Mononuclear cell (primary cell): Measurements from ENCODE around the gene CYP2B6. TPM values are rescaled to one million over a fixed set of nuclear protein-coding genes. Genes with fewer than 3 reads are reported as not detected.
"Not testable (repeated sequence)": the region's sequence is repeated elsewhere in the genome, so short reads cannot be mapped to it uniquely, and the experiment has no call there.

ENCODE experiments used
- H3K27me3 ChIP-seq: 2 replicates; pipeline ENCODE4 v1.6.0; 2011; ENCODE audit warnings: low read length, control low read depth; ENCODE audit not compliant: insufficient read depth
- H3K4me1 ChIP-seq: 2 replicates; pipeline ENCODE4 v1.5.1; 2011; ENCODE audit warnings: mild to moderate bottlenecking, low read length, control low read depth; ENCODE audit not compliant: insufficient read depth
- H3K4me3 ChIP-seq: 2 replicates; pipeline ENCODE4 v1.5.1; 2011; ENCODE audit warnings: mild to moderate bottlenecking, low read length, moderate library complexity
- H3K9me3 ChIP-seq: 2 replicates; pipeline ENCODE4 v1.5.1; 2011; ENCODE audit warnings: low read depth, mild to moderate bottlenecking, control low read depth, low read length
- total RNA-seq: library from RNA; depleted of rRNA; stranded (reverse); fragments of >200 nt; gene quantifications from one replicate; pipeline ENCODE4 v1.2.3, GENCODE V29; 2012

CYP2B6 gene
- total RNA-seq, 1 donor = not detected

- Histone ChIP-seq H3K27me3 (peaks cover 7% of the 10 kb centered on the region), H3K4me1 (no peaks in the 10 kb centered on the region), H3K9me3 (no peaks in the 10 kb centered on the region), H3K4me3 (no peak overlapping the region)
These were observed 18.7 kb downstream of the CYP2B6 start for GRCh38 chr19:41009700-41010235.

DNA sequence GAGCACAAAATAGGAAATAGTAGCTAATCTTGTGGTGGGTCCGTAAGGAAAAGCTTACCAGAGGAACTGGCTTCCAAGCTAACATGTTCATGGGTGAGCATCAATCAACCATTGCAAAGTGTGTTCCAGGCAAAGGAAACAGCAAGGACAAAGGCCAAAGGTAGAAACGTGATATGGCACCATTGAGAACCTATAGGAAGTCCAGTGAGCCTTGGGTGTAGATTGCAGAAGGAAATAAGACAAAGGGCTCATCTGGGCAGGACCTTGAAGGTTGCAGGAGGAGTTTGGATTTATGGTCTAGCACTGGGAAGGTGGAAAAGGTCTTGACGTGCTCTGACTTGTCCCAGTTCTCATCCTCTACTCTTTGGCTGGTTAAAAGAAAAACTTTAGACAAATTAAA, 22.3 kb downstream of the CYP2B6 start:
- Histone ChIP-seq H3K4me1 (no peaks in the 10 kb centered on the region), H3K4me3 (no peak overlapping the region), H3K9me3 (no peaks in the 10 kb centered on the region), H3K27me3 (peaks cover 7% of the 10 kb centered on the region)

DNA sequence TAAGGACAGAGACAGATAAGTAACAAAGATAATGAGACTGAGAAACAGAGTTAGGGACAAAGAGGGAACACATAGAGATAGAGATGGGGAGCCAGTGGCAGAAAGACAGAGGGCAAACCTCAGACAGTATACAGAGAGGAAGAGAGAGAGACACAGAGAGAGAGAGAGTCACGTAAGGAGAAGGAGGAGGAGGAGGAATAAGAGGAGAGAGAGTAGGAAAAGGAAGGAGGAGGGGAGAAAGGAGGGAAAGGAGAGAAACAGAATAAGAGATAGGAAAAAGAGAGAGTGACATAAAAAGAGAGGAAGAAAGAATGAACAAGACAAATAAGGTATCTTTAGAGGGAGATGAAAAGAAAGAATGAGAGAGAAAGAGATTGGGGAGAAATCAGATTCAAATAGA, 23.6 kb downstream of the CYP2B6 start:
- no peaks in the 10 kb centered on the region for H3K4me1 ChIP-seq
- H3K4me3 ChIP-seq = no peak overlapping the region
- H3K27me3 ChIP-seq = peaks cover 7% of the 10 kb centered on the region
- no peaks in the 10 kb centered on the region for H3K9me3 ChIP-seq

- Histone ChIP-seq H3K9me3 (no peaks in the 10 kb centered on the region), H3K4me3 (no peak overlapping the region), H3K27me3 (peaks cover 7% of the 10 kb centered on the region), H3K4me1 (no peaks in the 10 kb centered on the region)
These were observed 25.5 kb downstream of the CYP2B6 start for GRCh38 chr19:41016488-41017071.

DNA sequence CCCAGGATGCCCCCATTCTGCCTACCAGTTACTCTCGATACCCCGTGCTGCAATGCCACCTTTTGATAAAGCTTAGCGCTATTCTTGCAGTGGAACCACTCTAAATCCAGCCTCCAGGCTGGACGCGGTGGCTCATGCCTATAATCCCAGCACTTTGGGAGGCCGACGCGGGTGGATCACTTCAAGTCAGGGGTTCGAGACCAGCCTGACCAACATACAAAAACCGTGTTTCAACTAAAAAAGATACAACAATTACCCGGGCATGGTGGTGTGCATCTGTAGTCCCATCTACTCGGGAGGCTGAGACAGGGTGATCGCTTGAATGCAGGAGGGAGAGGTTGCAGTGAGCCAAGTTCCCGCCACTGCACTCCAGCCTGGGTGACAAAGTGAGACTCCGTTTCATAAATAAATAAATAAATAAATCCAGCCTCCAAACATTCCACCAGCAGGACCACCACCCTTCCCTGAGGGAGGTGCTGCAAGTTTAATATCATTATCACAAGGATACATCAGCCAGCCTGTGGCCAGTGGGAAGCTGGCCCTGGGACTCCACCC, 27.7 kb downstream of the CYP2B6 start:
- no peak overlapping the region for H3K4me3 ChIP-seq
- no peaks in the 10 kb centered on the region for H3K9me3 ChIP-seq
- no peaks in the 10 kb centered on the region for H3K4me1 ChIP-seq
- no peaks in the 10 kb centered on the region for H3K27me3 ChIP-seq

GRCh38 chr19:41019346-41019745, 28.3 kb downstream of the CYP2B6 start:
- H3K4me1 ChIP-seq = no peaks in the 10 kb centered on the region
- H3K9me3 ChIP-seq = no peaks in the 10 kb centered on the region
- H3K27me3 ChIP-seq = no peaks in the 10 kb centered on the region
- H3K4me3 ChIP-seq = no peak overlapping the region

DNA sequence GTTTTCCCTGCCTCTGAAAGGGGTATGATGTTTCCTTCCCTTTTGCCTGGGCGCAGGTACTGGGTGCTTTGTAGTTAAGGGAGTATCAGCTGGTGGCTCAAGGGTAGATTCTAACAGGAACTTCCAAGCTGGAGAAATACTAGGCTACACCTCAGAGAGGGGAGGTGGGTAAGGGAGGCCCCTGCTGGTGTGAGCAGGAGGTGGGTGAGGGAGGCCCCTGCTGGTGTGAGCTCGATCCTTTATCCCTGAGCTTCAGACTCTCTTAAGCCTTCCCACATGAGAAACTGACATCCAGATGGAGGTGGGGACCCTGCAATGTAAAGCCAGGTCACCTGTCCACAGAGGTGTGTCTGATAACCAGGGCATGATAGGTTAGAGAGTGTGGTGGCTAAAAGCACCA, 32.1 kb downstream of the CYP2B6 start:
- H3K4me1 ChIP-seq = no peaks in the 10 kb centered on the region
- H3K9me3 ChIP-seq = no peaks in the 10 kb centered on the region
- no peak overlapping the region for H3K4me3 ChIP-seq
- peaks cover 2% of the 10 kb centered on the region for H3K27me3 ChIP-seq

DNA sequence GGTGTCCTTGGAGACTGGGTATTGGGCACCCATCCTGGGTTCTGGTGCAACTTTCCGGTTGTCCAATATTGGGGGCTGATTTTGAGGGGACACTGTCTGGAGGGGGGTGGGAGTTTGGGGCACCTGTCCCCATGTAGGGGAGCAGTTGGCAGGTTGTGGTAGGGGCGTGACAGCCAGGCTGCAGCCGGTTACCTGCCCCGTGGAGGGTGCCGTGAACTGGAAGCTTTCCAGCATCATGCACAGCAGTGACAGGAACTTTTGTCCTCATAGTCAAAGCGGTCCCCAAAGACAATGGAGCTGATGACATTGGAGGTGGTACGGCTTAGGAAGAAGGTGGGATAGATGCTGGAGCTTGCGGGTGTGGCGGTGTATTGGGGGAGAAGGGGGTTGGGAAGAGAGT, 34.3 kb downstream of the CYP2B6 start:
- H3K4me3 ChIP-seq = no peak overlapping the region
- H3K9me3 ChIP-seq = no peaks in the 10 kb centered on the region
- peaks cover 2% of the 10 kb centered on the region for H3K27me3 ChIP-seq
- no peaks in the 10 kb centered on the region for H3K4me1 ChIP-seq

GRCh38 chr19:41025871-41026270, 34.8 kb downstream of the CYP2B6 start:
- H3K4me3 ChIP-seq = no peak overlapping the region
- H3K9me3 ChIP-seq = no peaks in the 10 kb centered on the region
- peaks cover 2% of the 10 kb centered on the region for H3K27me3 ChIP-seq
- no peaks in the 10 kb centered on the region for H3K4me1 ChIP-seq

- Histone ChIP-seq H3K4me3 (no peak overlapping the region), H3K9me3 (no peaks in the 10 kb centered on the region), H3K27me3 (peaks cover 2% of the 10 kb centered on the region), H3K4me1 (no peaks in the 10 kb centered on the region)
These were observed 36.3 kb downstream of the CYP2B6 start for GRCh38 chr19:41027273-41027967.

DNA sequence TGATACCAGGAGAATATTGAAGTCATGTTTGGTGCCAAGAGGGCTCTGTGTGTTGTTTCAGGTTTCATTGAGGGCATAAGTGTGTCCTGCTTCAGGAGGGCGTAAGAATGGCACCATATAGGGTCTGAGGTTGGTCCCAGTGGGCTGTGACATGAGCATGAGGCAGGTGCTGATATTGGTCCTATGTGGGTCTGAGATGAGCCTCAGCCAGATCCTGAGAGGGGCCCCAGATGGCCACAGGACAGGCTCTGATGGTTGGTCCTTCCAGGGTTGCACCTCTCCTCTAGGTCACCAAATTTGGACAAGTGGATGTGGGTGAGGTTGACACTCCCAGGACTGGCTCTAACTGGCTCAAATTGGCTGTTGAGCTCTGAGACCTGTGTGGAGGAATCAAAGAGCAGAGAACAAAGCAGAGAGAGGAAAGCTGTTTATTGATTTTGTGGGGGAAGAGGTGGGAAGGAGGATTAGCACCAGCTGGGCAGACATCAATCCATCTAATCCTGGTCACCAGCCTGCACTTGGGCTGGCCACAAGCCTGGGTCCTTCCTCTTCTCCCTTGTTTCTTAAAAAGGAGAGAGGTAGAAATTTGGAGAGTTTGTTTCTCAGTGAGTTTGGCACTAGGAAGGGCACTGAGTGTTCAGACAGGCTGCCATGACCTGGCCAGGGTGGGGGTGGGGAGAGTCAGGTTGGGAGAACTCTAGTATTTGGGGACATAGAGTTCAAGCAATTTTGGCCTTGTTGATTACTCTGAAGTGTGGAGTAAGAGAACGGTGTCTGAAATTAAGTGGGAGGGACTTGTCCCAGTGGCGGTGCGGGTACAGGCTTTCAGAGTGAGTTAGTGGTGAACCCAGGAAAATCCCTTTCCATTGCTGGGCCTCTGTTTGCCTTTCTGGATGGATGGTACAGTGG, 38.7 kb downstream of the CYP2B6 start:
- Histone ChIP-seq H3K4me3 (no peak overlapping the region), H3K27me3 (peaks cover 2% of the 10 kb centered on the region), H3K4me1 (no peaks in the 10 kb centered on the region), H3K9me3 (no peaks in the 10 kb centered on the region)

DNA sequence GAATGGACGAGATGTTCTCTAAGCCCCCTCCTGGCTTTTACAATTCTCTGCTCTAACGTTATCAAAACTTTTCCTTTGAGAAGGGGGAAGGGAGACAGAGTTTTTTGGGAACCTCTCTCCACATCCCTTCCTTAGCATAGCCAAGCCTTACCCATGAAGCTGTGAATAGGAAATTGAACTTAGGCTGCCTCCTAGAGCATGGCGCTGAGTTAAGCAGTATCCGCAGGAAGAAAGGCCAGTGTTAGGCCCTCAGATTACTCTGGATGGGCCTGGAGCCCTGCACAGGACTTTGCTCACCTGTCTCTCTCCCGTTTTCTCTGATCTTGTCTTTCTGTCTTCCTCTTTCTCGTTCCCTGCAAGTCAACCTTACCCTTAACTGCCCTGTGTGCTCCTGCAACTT, 39.6 kb downstream of the CYP2B6 start:
- Histone ChIP-seq H3K9me3 (no peaks in the 10 kb centered on the region), H3K4me3 (no peak overlapping the region), H3K4me1 (no peaks in the 10 kb centered on the region), H3K27me3 (peaks cover 2% of the 10 kb centered on the region)

DNA sequence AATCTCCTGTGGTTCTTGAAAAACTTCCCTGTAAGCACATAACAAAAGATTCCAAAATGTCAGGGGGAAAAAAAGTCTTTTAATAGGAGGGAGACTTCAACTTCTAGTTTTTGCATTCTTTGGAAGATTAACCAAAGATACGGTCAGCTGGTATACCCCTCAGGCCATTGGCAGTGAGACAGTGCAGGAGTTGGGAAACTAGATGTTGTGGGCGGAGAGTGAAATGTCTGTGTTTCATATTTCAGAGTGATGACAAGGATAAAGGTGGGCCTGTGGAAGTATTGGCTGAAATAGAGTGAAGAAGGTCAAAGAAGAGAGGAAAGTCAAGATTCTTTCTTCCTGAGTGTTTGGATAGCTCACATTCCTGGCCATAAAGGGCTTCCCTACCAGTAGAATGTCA, 40.8 kb downstream of the CYP2B6 start:
- Histone ChIP-seq H3K27me3 (no peaks in the 10 kb centered on the region), H3K4me3 (no peak overlapping the region), H3K9me3 (no peaks in the 10 kb centered on the region), H3K4me1 (no peaks in the 10 kb centered on the region)

- H3K4me3 ChIP-seq, H3K9me3 ChIP-seq, H3K4me1 ChIP-seq, H3K27me3 ChIP-seq: not testable (repeated sequence)
These were observed 42.2 kb downstream of the CYP2B6 start for GRCh38 chr19:41033324-41033723.

DNA sequence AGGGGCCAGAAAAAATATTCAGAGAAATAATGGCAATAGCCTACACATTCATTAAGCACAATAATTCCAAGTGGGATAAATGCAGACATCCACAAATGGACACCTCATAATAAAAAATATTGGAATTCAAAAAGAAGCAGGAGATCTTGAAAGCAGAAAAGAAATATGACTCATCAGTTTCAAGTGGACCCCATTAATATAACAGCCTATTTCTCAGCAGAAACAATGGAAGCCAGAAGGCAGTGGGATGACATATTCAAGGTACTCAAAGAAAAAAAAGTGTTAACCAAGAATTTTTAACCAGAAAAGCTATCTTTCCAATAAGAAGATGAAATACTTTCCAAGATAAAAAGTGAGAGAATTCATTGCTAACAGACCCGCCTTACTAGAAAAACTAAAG, 48.7 kb downstream of the CYP2B6 start:
- Histone ChIP-seq H3K27me3 (no peaks in the 10 kb centered on the region), H3K9me3 (no peaks in the 10 kb centered on the region), H3K4me1 (no peaks in the 10 kb centered on the region), H3K4me3 (no peak overlapping the region)
